ENCODE data around the gene NINL.

GRCh38 chr20:25547063-25547462 is 38.3 kb downstream of the NINL start:
- TF ChIP-seq CTCF (IDR thresholded peaks at IDR 0.05): no peak
- TF ChIP-seq POLR2AphosphoS5 (IDR thresholded peaks at IDR 0.05): no peak
- TF ChIP-seq POLR2A (IDR thresholded peaks at IDR 0.05): no peak
- no peak for TF ChIP-seq EP300 (IDR thresholded peaks at IDR 0.05; ENCODE audit: low read depth)
